Tongue (tissue), 2 donors: Measurements from ENCODE around the gene ISCU. TPM values are rescaled to one million over a fixed set of nuclear protein-coding genes. Genes with fewer than 3 reads are reported as not detected.
"Not testable (repeated sequence)": the region's sequence is repeated elsewhere in the genome, so short reads cannot be mapped to it uniquely, and the experiment has no call there.

Experiments used
- DNase-seq: peaks from one replicate; pipeline ENCODE4 v3.0.0-alpha.2; 2015
- total RNA-seq: library from RNA; depleted of rRNA; stranded (reverse); fragments of >200 nt; gene quantifications from one replicate; pipeline ENCODE4 v1.2.3, GENCODE V29; 2014

The ISCU gene
- total RNA-seq, 1 donor from 2014 or later = 111 TPM

DNA sequence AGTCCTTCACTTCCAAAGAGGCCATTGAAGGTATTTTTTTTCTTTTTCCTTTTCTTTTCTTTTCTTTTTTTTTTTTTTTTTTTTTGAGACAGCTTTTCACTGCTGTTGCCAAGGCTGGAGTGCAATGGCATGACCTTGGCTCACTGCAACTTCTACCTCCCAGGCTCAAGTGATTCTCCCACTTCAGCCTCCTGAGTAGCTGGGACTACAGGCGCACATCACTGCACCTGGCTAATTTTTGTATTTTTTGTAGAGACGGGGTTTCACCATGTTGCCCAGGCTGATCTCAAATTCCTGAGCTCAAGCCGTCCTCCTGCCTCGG, 56.5 kb downstream of the ISCU start:
- DNase-seq = not testable (repeated sequence)

Other genes with a start within 250 kb of the ISCU start
- gene CMKLR1, start 223.3 kb upstream of the ISCU start, total RNA-seq = 6.1 TPM
- gene FICD, start 47.3 kb upstream of the ISCU start, total RNA-seq = 2.8 TPM
- 79.1 TPM for gene SART3, start 1.4 kb upstream of the ISCU start, total RNA-seq
- gene TMEM119, start 35.5 kb downstream of the ISCU start, total RNA-seq = 42.0 TPM
- 2.2 TPM for gene SELPLG, start 71.3 kb downstream of the ISCU start, total RNA-seq
- 107 TPM for gene CORO1C, start 168.9 kb downstream of the ISCU start, total RNA-seq